Activated CD8-positive, alpha-beta T cell treated with anti-CD3 and anti-CD28 coated beads, Interleukin-2, amount 10 ng/mL, durations not matched to agents 7 days and 5 days (primary cell): ENCODE data around the gene HDAC9. TPM values are rescaled to one million over a fixed set of nuclear protein-coding genes. Genes with fewer than 3 reads are reported as not detected.

Source experiments
- ATAC-seq: fragments of 150-1000 bp; cut with Tn5 transposase; one replicate; pipeline ENCODE4 v1.10.0; 2021; ENCODE audit warnings: moderate library complexity
- CTCF ChIA-PET: fragments of 350-600 bp; sonication (Branson Sonifier 250); formaldehyde crosslinking; loops from one replicate; lab custom pipeline; 2021; ENCODE audit warnings: antibody characterized with exemption; lab: Charles Lee
- POLR2A ChIA-PET: fragments of 350-600 bp; sonication (Branson Sonifier 250); formaldehyde crosslinking; loops from one replicate; lab custom pipeline; 2021; ENCODE audit warnings: antibody characterized with exemption; lab: Charles Lee
- DNase-seq: peaks from one replicate; pipeline ENCODE4 v3.0.0-alpha.2; 2020
- H3K27ac Mint-ChIP-seq: one replicate; pipeline ENCODE4 v1.8.0; 2021; ENCODE audit warnings: mild to moderate bottlenecking, mixed read lengths
- H3K27me3 Mint-ChIP-seq: one replicate; pipeline ENCODE4 v1.8.0; 2021; ENCODE audit warnings: low read depth, mixed read lengths
- H3K36me3 Mint-ChIP-seq: one replicate; pipeline ENCODE4 v1.8.0; 2021; ENCODE audit warnings: low read depth, mixed read lengths
- H3K4me1 Mint-ChIP-seq: one replicate; pipeline ENCODE4 v1.8.0; 2021; ENCODE audit warnings: low read depth, mixed read lengths
- H3K4me3 Mint-ChIP-seq: one replicate; pipeline ENCODE4 v1.8.0; 2021; ENCODE audit warnings: mild to moderate bottlenecking, mixed read lengths
- H3K9me3 Mint-ChIP-seq: one replicate; pipeline ENCODE4 v1.8.0; 2022; ENCODE audit warnings: mixed read lengths; ENCODE audit not compliant: insufficient read depth
- total RNA-seq, 2 experiments: library from RNA; stranded (reverse); gene quantifications; one replicate each; pipeline ENCODE4 v1.2.3, GENCODE V29; 2021

The HDAC9 gene
- total RNA-seq, 2 experiments from 2014 or later = 0.92 to 1.4 TPM

DNA sequence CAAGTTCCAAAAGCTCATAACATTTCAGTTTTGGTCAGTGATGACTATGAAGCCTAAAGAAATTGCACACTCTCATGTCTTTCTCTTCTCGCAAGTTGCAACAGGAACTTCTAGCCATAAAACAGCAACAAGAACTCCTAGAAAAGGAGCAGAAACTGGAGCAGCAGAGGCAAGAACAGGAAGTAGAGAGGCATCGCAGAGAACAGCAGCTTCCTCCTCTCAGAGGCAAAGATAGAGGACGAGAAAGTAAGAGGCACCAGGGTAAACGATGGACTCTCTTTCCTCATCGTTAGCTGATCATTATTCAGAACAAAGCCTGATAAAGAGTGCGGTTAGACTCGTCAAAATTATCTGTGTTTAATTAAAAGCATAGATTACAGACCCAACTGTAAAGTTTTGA is 94.7 kb downstream of the HDAC9 start:
- ChIA-PET POLR2A (no interaction called here), CTCF (interaction anchor here (0.9 to 2.2 kb wide), 2 partner anchors 76 to 117 kb away, joined by 3 to 10 read pairs; no protein-coding TSS in a partner anchor)
- Mint-ChIP-seq H3K27ac (no peak overlapping the region), H3K4me1 (no peaks in the 10 kb centered on the region), H3K9me3 (no peaks in the 10 kb centered on the region), H3K36me3 (no peaks in the 10 kb centered on the region), H3K4me3 (no peak overlapping the region), H3K27me3 (no peaks in the 10 kb centered on the region)
- no peak for DNase-seq
- ATAC-seq = no peak

GRCh38 chr7:18590744-18591340 is 95.3 kb downstream of the HDAC9 start:
- H3K27me3 Mint-ChIP-seq = no peaks in the 10 kb centered on the region
- H3K36me3 Mint-ChIP-seq = no peaks in the 10 kb centered on the region
- H3K4me3 Mint-ChIP-seq = no peak overlapping the region
- H3K9me3 Mint-ChIP-seq = no peaks in the 10 kb centered on the region
- POLR2A ChIA-PET = no interaction called here
- CTCF ChIA-PET = interaction anchor here (2.2 kb wide), 1 partner anchor 75 kb away, joined by 10 read pairs; no protein-coding TSS in a partner anchor
- no peak overlapping the region for H3K27ac Mint-ChIP-seq
- ATAC-seq = no peak
- DNase-seq = no peak
- H3K4me1 Mint-ChIP-seq = no peaks in the 10 kb centered on the region

GRCh38 chr7:18593602-18594279 is 98.2 kb downstream of the HDAC9 start:
- ATAC-seq (no peak), DNase-seq (no peak)
- Mint-ChIP-seq H3K36me3 (no peaks in the 10 kb centered on the region), H3K27me3 (no peaks in the 10 kb centered on the region), H3K4me3 (no peak overlapping the region), H3K9me3 (no peaks in the 10 kb centered on the region), H3K27ac (no peak overlapping the region), H3K4me1 (no peaks in the 10 kb centered on the region)
- CTCF ChIA-PET = no interaction called here
- POLR2A ChIA-PET = no interaction called here

- Mint-ChIP-seq H3K27ac (no peak overlapping the region), H3K4me1 (no peaks in the 10 kb centered on the region), H3K27me3 (no peaks in the 10 kb centered on the region), H3K9me3 (peaks cover 11% of the 10 kb centered on the region), H3K4me3 (no peak overlapping the region), H3K36me3 (no peaks in the 10 kb centered on the region)
- ChIA-PET POLR2A (no interaction called here), CTCF (no interaction called here)
- no peak for DNase-seq
- ATAC-seq = no peak
These were observed 102.2 kb downstream of the HDAC9 start for GRCh38 chr7:18597754-18598153.

- H3K4me3 Mint-ChIP-seq = no peak overlapping the region
- ATAC-seq (no peak), DNase-seq (no peak)
- no peaks in the 10 kb centered on the region for H3K4me1 Mint-ChIP-seq
- POLR2A ChIA-PET = no interaction called here
- CTCF ChIA-PET = no interaction called here
- peaks cover 24% of the 10 kb centered on the region for H3K9me3 Mint-ChIP-seq
- H3K36me3 Mint-ChIP-seq = no peaks in the 10 kb centered on the region
- no peaks in the 10 kb centered on the region for H3K27me3 Mint-ChIP-seq
- H3K27ac Mint-ChIP-seq = no peak overlapping the region
These were observed 111.5 kb downstream of the HDAC9 start for GRCh38 chr7:18607025-18607424.

DNA sequence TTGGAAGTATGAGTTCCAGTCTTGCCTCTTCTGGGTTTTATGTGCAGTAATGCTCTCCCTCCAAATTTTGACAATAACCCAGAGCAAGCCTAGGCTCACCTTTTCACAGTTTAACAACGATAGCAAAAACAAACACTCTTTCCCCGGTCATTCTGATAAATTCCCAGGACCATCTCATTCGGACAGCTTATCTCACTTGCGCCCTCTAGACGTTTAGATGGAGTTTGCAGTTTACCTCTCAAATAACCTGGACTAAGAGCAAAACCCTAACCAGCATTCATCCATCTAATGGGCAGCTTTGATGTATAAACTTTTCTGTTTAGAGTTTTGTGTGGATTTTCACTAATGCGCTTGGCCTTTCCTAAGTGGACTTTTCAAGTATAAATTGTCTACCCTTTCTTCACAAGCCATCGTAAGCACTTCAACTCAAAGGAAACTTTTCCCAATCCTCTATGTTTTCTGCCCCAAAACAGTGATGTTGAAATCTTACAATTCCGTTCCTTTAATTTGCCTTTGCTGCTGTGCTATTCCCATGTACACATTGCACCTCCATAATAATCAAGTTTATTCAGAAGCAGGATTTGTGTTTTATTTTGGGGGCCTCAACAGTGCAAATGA is 114.9 kb downstream of the HDAC9 start:
- Mint-ChIP-seq H3K9me3 (peaks cover under 1% of the 10 kb centered on the region), H3K36me3 (no peaks in the 10 kb centered on the region), H3K4me1 (no peaks in the 10 kb centered on the region), H3K27me3 (no peaks in the 10 kb centered on the region), H3K4me3 (no peak overlapping the region), H3K27ac (no peak overlapping the region)
- POLR2A ChIA-PET = no interaction called here
- DNase-seq = no peak
- no peak for ATAC-seq
- CTCF ChIA-PET = no interaction called here

DNA sequence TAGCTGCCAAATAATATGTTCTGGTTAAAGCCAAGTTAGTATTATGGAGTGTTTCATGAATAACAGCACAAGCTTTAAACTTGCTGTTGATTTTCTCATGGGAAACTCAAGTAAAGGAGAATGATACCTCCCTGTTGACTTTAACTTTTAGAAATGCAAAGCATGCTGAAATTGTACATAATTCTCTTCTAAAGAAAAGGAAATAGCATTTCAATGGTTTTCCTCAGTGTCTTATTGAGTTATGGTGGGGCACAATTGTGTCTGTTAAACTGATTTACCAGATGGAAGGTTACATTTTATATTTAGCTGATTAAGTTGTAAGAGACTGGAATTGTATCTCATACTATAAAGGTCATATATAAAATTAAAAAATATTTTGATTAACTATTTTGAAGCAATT is 119.3 kb downstream of the HDAC9 start:
- no peaks in the 10 kb centered on the region for H3K27me3 Mint-ChIP-seq
- no peaks in the 10 kb centered on the region for H3K36me3 Mint-ChIP-seq
- no peak overlapping the region for H3K4me3 Mint-ChIP-seq
- no peak for ATAC-seq
- CTCF ChIA-PET = interaction anchor here (1.4 kb wide), 1 partner anchor 10 kb away, joined by 3 read pairs; no protein-coding TSS in a partner anchor
- H3K9me3 Mint-ChIP-seq = no peaks in the 10 kb centered on the region
- DNase-seq = no peak
- POLR2A ChIA-PET = no interaction called here
- peaks cover 7% of the 10 kb centered on the region for H3K4me1 Mint-ChIP-seq
- H3K27ac Mint-ChIP-seq = no peak overlapping the region

DNA sequence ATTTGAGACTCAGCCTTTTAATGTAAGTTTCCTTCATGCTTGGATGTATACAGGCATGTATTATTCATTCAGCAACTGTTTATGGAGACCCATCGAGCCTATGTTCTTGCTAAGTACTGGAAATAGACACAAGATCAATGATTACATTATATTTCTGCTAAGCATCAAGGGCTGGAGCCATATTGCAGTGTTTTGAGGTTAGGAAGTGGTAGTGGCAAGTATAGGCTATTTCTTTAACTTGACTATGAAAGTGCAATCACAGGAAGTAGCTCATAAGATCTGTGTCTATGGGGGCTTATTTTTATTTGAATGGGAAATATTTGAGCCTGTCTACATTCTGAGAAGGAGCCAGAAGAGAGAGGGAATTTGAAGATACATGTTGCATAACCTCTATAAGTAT is 123.8 kb downstream of the HDAC9 start:
- ChIA-PET CTCF (no interaction called here), POLR2A (no interaction called here)
- ATAC-seq (no peak), DNase-seq (no peak)
- no peaks in the 10 kb centered on the region for H3K27me3 Mint-ChIP-seq
- H3K36me3 Mint-ChIP-seq = no peaks in the 10 kb centered on the region
- no peak overlapping the region for H3K27ac Mint-ChIP-seq
- no peak overlapping the region for H3K4me3 Mint-ChIP-seq
- H3K9me3 Mint-ChIP-seq = no peaks in the 10 kb centered on the region
- H3K4me1 Mint-ChIP-seq = peaks cover 7% of the 10 kb centered on the region

- H3K36me3 Mint-ChIP-seq = no peaks in the 10 kb centered on the region
- ChIA-PET POLR2A (no interaction called here), CTCF (no interaction called here)
- DNase-seq = no peak
- no peak overlapping the region for H3K4me3 Mint-ChIP-seq
- no peaks in the 10 kb centered on the region for H3K9me3 Mint-ChIP-seq
- peaks cover 7% of the 10 kb centered on the region for H3K4me1 Mint-ChIP-seq
- H3K27ac Mint-ChIP-seq = no peak overlapping the region
- H3K27me3 Mint-ChIP-seq = no peaks in the 10 kb centered on the region
- no peak for ATAC-seq
These were observed 127.8 kb downstream of the HDAC9 start for GRCh38 chr7:18623389-18623788.

GRCh38 chr7:18624459-18624858 is 128.9 kb downstream of the HDAC9 start:
- Mint-ChIP-seq H3K4me1 (peaks cover 3% of the 10 kb centered on the region), H3K9me3 (no peaks in the 10 kb centered on the region), H3K36me3 (no peaks in the 10 kb centered on the region), H3K27me3 (no peaks in the 10 kb centered on the region), H3K27ac (no peak overlapping the region), H3K4me3 (no peak overlapping the region)
- no peak for DNase-seq
- no peak for ATAC-seq
- POLR2A ChIA-PET = no interaction called here
- CTCF ChIA-PET = no interaction called here

GRCh38 chr7:18626086-18626485 is 130.5 kb downstream of the HDAC9 start:
- ATAC-seq (no peak), DNase-seq (no peak)
- Mint-ChIP-seq H3K27me3 (no peaks in the 10 kb centered on the region), H3K36me3 (no peaks in the 10 kb centered on the region), H3K4me3 (no peak overlapping the region), H3K4me1 (no peaks in the 10 kb centered on the region), H3K27ac (no peak overlapping the region), H3K9me3 (no peaks in the 10 kb centered on the region)
- ChIA-PET POLR2A (no interaction called here), CTCF (no interaction called here)

DNA sequence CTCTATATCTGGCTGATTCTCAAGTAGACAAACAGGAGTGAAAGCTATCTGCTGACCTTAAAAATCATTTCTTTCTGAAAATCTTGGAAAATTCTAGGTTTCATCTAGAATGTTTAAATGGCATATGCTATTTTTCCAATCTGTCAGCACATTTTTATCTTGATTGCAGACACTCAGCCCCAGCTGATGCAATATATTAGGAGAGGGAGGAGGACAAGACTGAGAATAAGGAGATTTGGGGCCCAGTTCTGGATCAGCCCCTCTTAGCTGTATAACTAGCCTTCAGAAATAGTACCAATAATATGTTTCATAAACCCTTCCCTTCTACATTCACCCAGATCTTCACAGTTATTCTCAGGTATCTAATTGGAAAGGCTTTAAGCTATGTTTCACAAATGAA is 131.2 kb downstream of the HDAC9 start:
- Mint-ChIP-seq H3K27me3 (no peaks in the 10 kb centered on the region), H3K36me3 (no peaks in the 10 kb centered on the region), H3K9me3 (no peaks in the 10 kb centered on the region), H3K27ac (no peak overlapping the region), H3K4me1 (no peaks in the 10 kb centered on the region), H3K4me3 (no peak overlapping the region)
- CTCF ChIA-PET = interaction anchor here (1.8 kb wide), 1 partner anchor 39 kb away, joined by 6 read pairs; no protein-coding TSS in a partner anchor
- ATAC-seq = no peak
- DNase-seq = no peak
- POLR2A ChIA-PET = no interaction called here
